ENCODE measurements around the gene CETP. TPM values are rescaled to one million over a fixed set of nuclear protein-coding genes. Genes with fewer than 3 reads are reported as not detected.
A peak's percentile ranks its signal among the peaks of the same experiment; 100 is the strongest.

Gene CETP
- total and polyA plus RNA-seq, 2 of the 13 experiments (the other 11 are each of a cell fraction or from before 2014, with no cell fraction given), result 0.31 to 9.8 TPM

- TF ChIP-seq SOX13 (IDR thresholded peaks at IDR 0.05) (peak; percentile 75; the same call in 1 of the 2 replicates), SOX13 (CRISPR knock-in tag; conservative IDR thresholded peaks at IDR 0.05 in 1 of 2, IDR thresholded peaks at IDR 0.05 in 1 of 2) (peak in 1 of 2 experiments; percentile 77; a peak in 2 of 4 replicates), HMG20B (CRISPR knock-in tag; conservative IDR thresholded peaks at IDR 0.05) (no peak), SMARCC2 (IDR thresholded peaks at IDR 0.05) (no peak), ATF6 (CRISPR knock-in tag; conservative IDR thresholded peaks at IDR 0.05) (no peak), ZNF781 (CRISPR knock-in tag; IDR thresholded peaks at IDR 0.05; ENCODE audit: borderline replicate concordance, not compliant biosample characterization) (peak; percentile 0), FOXO1 (CRISPR knock-in tag; IDR thresholded peaks at IDR 0.05) (0 out of 2 replicates have a peak, but pooled peaks have one; percentile 55), ZNF142 (CRISPR knock-in tag; IDR thresholded peaks at IDR 0.05) (no peak), CENPX (CRISPR knock-in tag; IDR thresholded peaks at IDR 0.05) (no peak), TGIF2 (CRISPR knock-in tag; IDR thresholded peaks at IDR 0.05) (peak; percentile 75; the same call in 1 of the 2 replicates), NCOR1 (IDR thresholded peaks at IDR 0.05; ENCODE audit: borderline replicate concordance, low read length) (peak; percentile 87; the same call in 1 of the 2 replicates), TRAFD1 (CRISPR knock-in tag; IDR thresholded peaks at IDR 0.05; ENCODE audit: borderline replicate concordance) (no peak), ZNF337 (CRISPR knock-in tag; IDR thresholded peaks at IDR 0.05; ENCODE audit: borderline replicate concordance, low read depth) (peak; percentile 59; the same call in 1 of the 2 replicates), ZNF737 (CRISPR knock-in tag; IDR thresholded peaks at IDR 0.05; ENCODE audit: borderline replicate concordance) (no peak), ZNF138 (CRISPR knock-in tag; IDR thresholded peaks at IDR 0.05; ENCODE audit: low read depth) (no peak), ONECUT2 (CRISPR knock-in tag; IDR thresholded peaks at IDR 0.05) (no peak), ZNF468 (CRISPR knock-in tag; IDR thresholded peaks at IDR 0.05) (no peak), ZNF3 (CRISPR knock-in tag; IDR thresholded peaks at IDR 0.05) (no peak), GTF2F1 (IDR thresholded peaks at IDR 0.05; ENCODE audit: low read length) (no peak)
These were observed 2.7 kb downstream of the CETP start (continued) for GRCh38 chr16:56964243-56965148.
